ENCODE measurements around the gene DGKK.

The DGKK gene

DNA sequence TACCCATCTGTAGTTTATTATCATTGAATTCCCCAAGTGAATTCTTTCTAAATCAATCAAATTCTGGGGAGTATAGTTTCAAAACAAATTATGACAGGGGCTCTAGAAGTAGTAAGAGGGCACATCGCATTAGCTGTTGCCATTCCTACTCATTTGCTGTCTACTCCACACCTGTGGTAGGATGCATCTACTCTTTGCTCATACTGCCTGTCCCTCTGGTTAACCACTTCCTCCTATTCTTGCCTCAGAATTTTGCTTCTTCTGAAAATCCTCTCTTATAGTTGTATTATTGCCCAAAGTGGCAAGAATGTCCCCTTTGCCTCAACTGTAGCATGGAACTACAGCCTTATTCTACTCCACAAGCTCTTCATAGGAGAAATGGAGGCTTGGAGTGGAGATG is 12.7 kb upstream of the DGKK start:
- H3K4me3 ChIP-seq (ENCODE audit: low read depth, low read length) = no peak overlapping the region
- no peak for DNase-seq (ENCODE audit: low read depth)
- TF ChIP-seq CTCF (conservative IDR thresholded peaks at IDR 0.05; ENCODE audit: low read depth, low read length) = no peak

DNA sequence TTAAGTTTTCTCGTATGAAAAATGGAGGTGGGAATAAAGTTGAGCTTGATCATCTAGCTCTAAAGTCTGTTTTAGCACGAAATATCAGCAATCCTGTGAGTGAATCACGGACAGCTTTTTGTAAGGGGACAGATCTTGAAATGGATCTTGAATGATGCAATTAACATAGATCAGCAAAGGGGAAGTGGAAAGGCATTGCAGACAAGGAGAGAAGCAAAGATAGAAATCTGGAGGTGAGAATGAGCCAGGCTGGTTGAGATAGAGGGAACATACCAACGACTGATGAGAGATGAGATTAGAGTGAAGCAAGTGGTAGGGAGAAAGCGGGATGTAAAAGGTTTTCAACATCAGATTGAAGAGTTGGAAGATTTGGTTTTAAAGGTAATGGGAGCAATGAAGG is 4.6 kb upstream of the DGKK start:
- TF ChIP-seq CTCF (conservative IDR thresholded peaks at IDR 0.05; ENCODE audit: low read depth, low read length) = no peak
- no peak for DNase-seq (ENCODE audit: low read depth)
- H3K4me3 ChIP-seq (ENCODE audit: low read depth, low read length) = no peak overlapping the region

DNA sequence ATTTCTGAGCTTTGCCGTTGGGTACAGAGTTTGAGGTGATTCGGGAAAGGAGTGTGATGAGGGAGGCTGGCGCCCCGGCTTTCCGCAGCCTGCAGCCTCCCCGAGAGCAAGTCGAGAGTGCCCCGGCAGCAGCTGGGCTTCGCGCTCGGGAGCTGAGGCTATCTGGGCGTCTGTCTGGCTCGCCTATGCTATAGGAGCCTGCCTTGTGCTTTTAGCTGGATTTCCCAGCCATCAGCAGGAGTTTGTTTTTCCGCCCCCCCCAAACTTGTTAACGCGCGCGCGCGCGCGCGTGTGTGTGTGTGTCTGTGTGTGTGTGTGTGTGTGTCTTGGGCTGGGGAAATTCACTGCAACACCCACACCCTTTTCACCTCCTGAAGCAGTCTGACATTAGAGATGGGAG is 765 bp upstream of the DGKK start:
- no peak for TF ChIP-seq CTCF (conservative IDR thresholded peaks at IDR 0.05; ENCODE audit: low read depth, low read length)
- no peak overlapping the region for H3K4me3 ChIP-seq (ENCODE audit: low read depth, low read length)
- DNase-seq (ENCODE audit: low read depth) = no peak

GRCh38 chrX:50469206-50469605 is 1.4 kb downstream of the DGKK start:
- H3K4me3 ChIP-seq (ENCODE audit: low read depth, low read length) = no peak overlapping the region
- TF ChIP-seq CTCF (conservative IDR thresholded peaks at IDR 0.05; ENCODE audit: low read depth, low read length) = no peak
- no peak for DNase-seq (ENCODE audit: low read depth)

GRCh38 chrX:50459615-50460014 is 11.0 kb downstream of the DGKK start:
- no peak overlapping the region for H3K4me3 ChIP-seq (ENCODE audit: low read depth, low read length)
- DNase-seq (ENCODE audit: low read depth) = no peak
- no peak for TF ChIP-seq CTCF (conservative IDR thresholded peaks at IDR 0.05; ENCODE audit: low read depth, low read length)

GRCh38 chrX:50458483-50458882 is 12.1 kb downstream of the DGKK start:
- no peak for TF ChIP-seq CTCF (conservative IDR thresholded peaks at IDR 0.05; ENCODE audit: low read depth, low read length)
- no peak for DNase-seq (ENCODE audit: low read depth)
- no peak overlapping the region for H3K4me3 ChIP-seq (ENCODE audit: low read depth, low read length)

- no peak for TF ChIP-seq CTCF (conservative IDR thresholded peaks at IDR 0.05; ENCODE audit: low read depth, low read length)
- no peak overlapping the region for H3K4me3 ChIP-seq (ENCODE audit: low read depth, low read length)
- no peak for DNase-seq (ENCODE audit: low read depth)
Observed at GRCh38 chrX:50456712-50457484, 13.7 kb downstream of the DGKK start.

Data from choroid plexus epithelial cell (primary cell).